ENCODE results near the gene RHO.
"Not testable (repeated sequence)": the region's sequence is repeated elsewhere in the genome, so short reads cannot be mapped to it uniquely, and the experiment has no call there.

DNA sequence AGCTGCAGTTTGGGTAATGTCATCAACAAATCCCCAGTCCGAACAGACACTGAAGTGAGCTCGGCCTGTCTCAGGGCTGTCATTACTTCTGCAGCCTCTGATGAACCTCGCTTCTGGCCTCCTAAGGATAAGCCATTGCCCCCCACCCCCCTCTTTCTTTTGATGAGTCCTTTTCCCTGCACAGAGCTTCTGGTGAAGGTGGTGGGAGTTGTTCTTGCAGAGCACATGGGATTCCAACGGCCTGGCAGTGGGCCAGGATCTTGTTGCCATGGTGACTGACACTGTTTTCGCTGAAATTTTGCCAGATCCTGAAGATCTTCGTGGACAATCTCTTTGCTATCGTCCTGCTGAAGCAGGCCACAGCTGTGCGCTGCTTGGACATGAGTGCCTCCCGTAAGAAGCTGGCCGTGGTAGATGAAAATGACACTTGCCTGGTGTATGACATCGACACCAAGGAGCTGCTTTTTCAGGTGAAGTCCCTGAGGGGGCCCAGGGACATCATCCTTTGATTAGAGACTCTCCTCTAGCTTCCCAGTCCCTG is 47.1 kb upstream of the RHO start:
- not testable (repeated sequence) for TF ChIP-seq EZH2 (IDR thresholded peaks at IDR 0.05; ENCODE audit: borderline replicate concordance, insufficient read depth, low read depth, low read length, poor library complexity, severe bottlenecking)
- TF ChIP-seq, protein P1, sequence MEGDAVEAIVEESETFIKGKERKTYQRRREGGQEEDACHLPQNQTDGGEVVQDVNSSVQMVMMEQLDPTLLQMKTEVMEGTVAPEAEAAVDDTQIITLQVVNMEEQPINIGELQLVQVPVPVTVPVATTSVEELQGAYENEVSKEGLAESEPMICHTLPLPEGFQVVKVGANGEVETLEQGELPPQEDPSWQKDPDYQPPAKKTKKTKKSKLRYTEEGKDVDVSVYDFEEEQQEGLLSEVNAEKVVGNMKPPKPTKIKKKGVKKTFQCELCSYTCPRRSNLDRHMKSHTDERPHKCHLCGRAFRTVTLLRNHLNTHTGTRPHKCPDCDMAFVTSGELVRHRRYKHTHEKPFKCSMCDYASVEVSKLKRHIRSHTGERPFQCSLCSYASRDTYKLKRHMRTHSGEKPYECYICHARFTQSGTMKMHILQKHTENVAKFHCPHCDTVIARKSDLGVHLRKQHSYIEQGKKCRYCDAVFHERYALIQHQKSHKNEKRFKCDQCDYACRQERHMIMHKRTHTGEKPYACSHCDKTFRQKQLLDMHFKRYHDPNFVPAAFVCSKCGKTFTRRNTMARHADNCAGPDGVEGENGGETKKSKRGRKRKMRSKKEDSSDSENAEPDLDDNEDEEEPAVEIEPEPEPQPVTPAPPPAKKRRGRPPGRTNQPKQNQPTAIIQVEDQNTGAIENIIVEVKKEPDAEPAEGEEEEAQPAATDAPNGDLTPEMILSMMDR (IDR thresholded peaks at IDR 0.05): not testable (repeated sequence)

Data from B cell (primary cell).